ENCODE measurements around the gene ZNF598. TPM values are rescaled to one million over a fixed set of nuclear protein-coding genes. Genes with fewer than 3 reads are reported as not detected.

ZNF598 gene
- total and polyA plus RNA-seq, 12 donors = 9.5 to 25.3 (median 14.2) TPM

DNA sequence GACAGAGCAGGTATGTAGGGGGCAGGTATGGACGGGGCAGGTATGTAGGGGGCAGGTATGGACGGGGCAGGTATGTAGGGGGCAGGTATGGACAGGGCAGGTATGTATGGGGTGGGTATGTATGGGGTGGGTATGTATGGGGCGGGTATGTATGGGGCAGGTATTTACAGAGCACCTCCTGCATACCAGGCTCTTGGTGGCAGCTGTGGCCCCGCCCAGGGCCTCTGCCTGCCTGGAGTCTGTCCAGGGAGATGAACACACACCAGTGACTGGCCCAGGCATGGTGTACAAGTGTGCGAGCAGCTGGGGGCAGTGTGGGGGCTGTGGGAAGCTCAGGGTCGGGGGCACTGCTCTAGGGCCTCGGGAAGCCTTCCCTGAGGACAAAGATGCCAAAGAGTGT is 59.6 kb downstream of the ZNF598 start:
- H3K27ac ChIP-seq = peak overlapping the region; percentile 36 to 92 (median 78)
- ATAC-seq = peak; percentile 10 to 45 (median 16)
- TF ChIP-seq, protein P1, sequence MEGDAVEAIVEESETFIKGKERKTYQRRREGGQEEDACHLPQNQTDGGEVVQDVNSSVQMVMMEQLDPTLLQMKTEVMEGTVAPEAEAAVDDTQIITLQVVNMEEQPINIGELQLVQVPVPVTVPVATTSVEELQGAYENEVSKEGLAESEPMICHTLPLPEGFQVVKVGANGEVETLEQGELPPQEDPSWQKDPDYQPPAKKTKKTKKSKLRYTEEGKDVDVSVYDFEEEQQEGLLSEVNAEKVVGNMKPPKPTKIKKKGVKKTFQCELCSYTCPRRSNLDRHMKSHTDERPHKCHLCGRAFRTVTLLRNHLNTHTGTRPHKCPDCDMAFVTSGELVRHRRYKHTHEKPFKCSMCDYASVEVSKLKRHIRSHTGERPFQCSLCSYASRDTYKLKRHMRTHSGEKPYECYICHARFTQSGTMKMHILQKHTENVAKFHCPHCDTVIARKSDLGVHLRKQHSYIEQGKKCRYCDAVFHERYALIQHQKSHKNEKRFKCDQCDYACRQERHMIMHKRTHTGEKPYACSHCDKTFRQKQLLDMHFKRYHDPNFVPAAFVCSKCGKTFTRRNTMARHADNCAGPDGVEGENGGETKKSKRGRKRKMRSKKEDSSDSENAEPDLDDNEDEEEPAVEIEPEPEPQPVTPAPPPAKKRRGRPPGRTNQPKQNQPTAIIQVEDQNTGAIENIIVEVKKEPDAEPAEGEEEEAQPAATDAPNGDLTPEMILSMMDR (IDR thresholded peaks at IDR 0.05) = no peak
- peaks cover 0 to 5% (median 0%) of the 10 kb centered on the region in 9 donors for H3K36me3 ChIP-seq
- intact Hi-C loops (cut with DNase I) = no loop called here
- DNase-seq = no peak
- H3K4me3 ChIP-seq = no peak overlapping the region
- no peaks in the 10 kb centered on the region for H3K9me3 ChIP-seq
- H3K4me1 ChIP-seq = peaks cover 0 to 41% (median 12%) of the 10 kb centered on the region in 9 donors
- H3K27me3 ChIP-seq = no peaks in the 10 kb centered on the region
- 51 to 58% methylated on average over 7 of the region's 7 CpGs for WGBS, 2 donors

DNA sequence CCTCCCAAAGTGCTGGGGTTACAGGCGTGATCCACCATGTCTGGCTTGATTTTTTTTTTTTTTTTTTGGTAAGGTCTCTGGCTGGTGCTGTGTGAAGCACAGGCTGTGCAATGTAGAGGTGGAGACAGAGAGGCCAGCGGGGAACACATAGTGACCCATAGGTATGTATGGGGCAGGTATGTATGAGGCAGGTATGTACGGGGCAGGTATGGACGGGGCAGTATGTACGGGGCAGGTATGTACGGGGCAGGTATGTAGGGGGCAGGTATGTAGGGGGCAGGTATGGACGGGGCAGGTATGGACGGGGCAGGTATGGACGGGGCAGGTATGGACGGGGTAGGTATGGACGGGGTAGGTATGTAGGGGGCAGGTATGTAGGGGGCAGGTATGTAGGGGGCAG is 60.1 kb downstream of the ZNF598 start:
- Histone ChIP-seq H3K36me3 (peaks cover 0 to 7% (median 0%) of the 10 kb centered on the region in 9 donors), H3K4me3 (no peak overlapping the region), H3K27me3 (no peaks in the 10 kb centered on the region), H3K27ac (no peak overlapping the region), H3K4me1 (peaks cover 0 to 37% (median 12%) of the 10 kb centered on the region in 9 donors), H3K9me3 (no peaks in the 10 kb centered on the region)
- DNase-seq (no peak), ATAC-seq (no peak)
- intact Hi-C loops (cut with DNase I) = no loop called here
- TF ChIP-seq, protein P1 (IDR thresholded peaks at IDR 0.05) = no peak
- WGBS, 2 donors = 93 to 95% methylated on average over 9 to 11 of the region's 11 CpGs

Other genes starting within 250 kb of the ZNF598 start
Only the 30 nearest of the 33 such genes appear.
- 10 to 100 TPM; 57.8 to 94.9 (median 76.2) TPM for gene MRPS34, start 236.7 kb downstream of the ZNF598 start, total RNA-seq
- 100 to 1,000 TPM in 1 of 2 donors, 10 to 100 TPM in 1; 84.7 to 141 TPM for gene MRPS34, start 236.7 kb downstream of the ZNF598 start, polyA plus RNA-seq
- gene SPSB3, start 227.2 kb downstream of the ZNF598 start, total RNA-seq = 10 to 100 TPM; 25.1 to 52.4 (median 27.1) TPM
- gene SPSB3, start 227.2 kb downstream of the ZNF598 start, polyA plus RNA-seq = 10 to 100 TPM; 52.0 to 97.7 TPM
- 10 to 100 TPM; 24.1 to 35.3 (median 28.7) TPM for gene NUBP2, start 226.9 kb downstream of the ZNF598 start, total RNA-seq
- 10 to 100 TPM; 40.5 to 74.1 TPM for gene NUBP2, start 226.9 kb downstream of the ZNF598 start, polyA plus RNA-seq
- gene IGFALS, start 216.1 kb downstream of the ZNF598 start, total RNA-seq = under 1 TPM in 4 of 10 donors, not detected in 6; 0.11 to 0.37 (median 0.13) TPM
- gene IGFALS, start 216.1 kb downstream of the ZNF598 start, polyA plus RNA-seq = under 1 TPM; 0.04 to 0.59 TPM
- gene HAGH, start 183.0 kb downstream of the ZNF598 start, total RNA-seq = 100 to 1,000 TPM; 115 to 179 (median 161) TPM
- 100 to 1,000 TPM; 146 to 172 TPM for gene HAGH, start 183.0 kb downstream of the ZNF598 start, polyA plus RNA-seq
- gene FAHD1, start 182.6 kb downstream of the ZNF598 start, total RNA-seq = 10 to 100 TPM; 16.2 to 47.6 (median 28.6) TPM
- gene FAHD1, start 182.6 kb downstream of the ZNF598 start, polyA plus RNA-seq = 10 to 100 TPM; 31.8 to 32.3 TPM
- gene MEIOB, start 137.7 kb downstream of the ZNF598 start, total RNA-seq = not detected
- not detected for gene MEIOB, start 137.7 kb downstream of the ZNF598 start, polyA plus RNA-seq
- gene HS3ST6, start 91.4 kb downstream of the ZNF598 start, total RNA-seq = not detected
- under 1 TPM in 1 of 2 donors, not detected in 1; 0.03 TPM for gene HS3ST6, start 91.4 kb downstream of the ZNF598 start, polyA plus RNA-seq
- 10 to 100 TPM; 24.6 to 53.7 (median 34.3) TPM for gene MSRB1, start 66.6 kb downstream of the ZNF598 start, total RNA-seq
- gene MSRB1, start 66.6 kb downstream of the ZNF598 start, polyA plus RNA-seq = 10 to 100 TPM; 41.4 to 82.2 TPM
- 100 to 1,000 TPM; 173 to 282 (median 254) TPM for gene RPL3L, start 55.1 kb downstream of the ZNF598 start, total RNA-seq
- 100 to 1,000 TPM; 124 to 164 TPM for gene RPL3L, start 55.1 kb downstream of the ZNF598 start, polyA plus RNA-seq
- 100 to 1,000 TPM; 375 to 755 (median 559) TPM for gene NDUFB10, start 50.3 kb downstream of the ZNF598 start, total RNA-seq
- 1,000 to 10,000 TPM in 1 of 2 donors, 100 to 1,000 TPM in 1; 824 to 1,046 TPM for gene NDUFB10, start 50.3 kb downstream of the ZNF598 start, polyA plus RNA-seq
- gene RPS2, start 45.0 kb downstream of the ZNF598 start, total RNA-seq = 1,000 to 10,000 TPM in 3 of 10 donors, 100 to 1,000 TPM in 7; 691 to 1,555 (median 813) TPM
- gene RPS2, start 45.0 kb downstream of the ZNF598 start, polyA plus RNA-seq = 1,000 to 10,000 TPM; 1,955 to 3,593 TPM
- gene RNF151, start 43.0 kb downstream of the ZNF598 start, total RNA-seq = not detected
- gene RNF151, start 43.0 kb downstream of the ZNF598 start, polyA plus RNA-seq = not detected
- gene TBL3, start 37.8 kb downstream of the ZNF598 start, total RNA-seq = 10 to 100 TPM; 18.5 to 26.7 (median 21.9) TPM
- 10 to 100 TPM; 57.4 to 71.1 TPM for gene TBL3, start 37.8 kb downstream of the ZNF598 start, polyA plus RNA-seq
- gene NOXO1, start 28.4 kb downstream of the ZNF598 start, total RNA-seq = not detected
- under 1 TPM; 0.09 to 0.29 TPM for gene NOXO1, start 28.4 kb downstream of the ZNF598 start, polyA plus RNA-seq
- 10 to 100 TPM; 14.7 to 30.2 (median 24.5) TPM for gene GFER, start 25.6 kb downstream of the ZNF598 start, total RNA-seq
- gene GFER, start 25.6 kb downstream of the ZNF598 start, polyA plus RNA-seq = 10 to 100 TPM; 37.5 to 65.6 TPM
- gene SYNGR3, start 19.9 kb downstream of the ZNF598 start, total RNA-seq = under 1 TPM in 8 of 10 donors, not detected in 2; 0.15 to 0.62 (median 0.28) TPM
- 1 to 10 TPM in 1 of 2 donors, under 1 TPM in 1; 0.51 to 2.5 TPM for gene SYNGR3, start 19.9 kb downstream of the ZNF598 start, polyA plus RNA-seq
- gene NPW, start 10.0 kb upstream of the ZNF598 start, total RNA-seq = under 1 TPM in 1 of 10 donors, not detected in 9; 0.39 TPM
- under 1 TPM in 1 of 2 donors, not detected in 1; 0.54 TPM for gene NPW, start 10.0 kb upstream of the ZNF598 start, polyA plus RNA-seq
- gene NHERF2, start 17.1 kb upstream of the ZNF598 start, total RNA-seq = 100 to 1,000 TPM in 9 of 10 donors, 10 to 100 TPM in 1; 94.3 to 429 (median 146) TPM
- 100 to 1,000 TPM; 314 to 640 TPM for gene NHERF2, start 17.1 kb upstream of the ZNF598 start, polyA plus RNA-seq
- 10 to 100 TPM in 8 of 10 donors, 1 to 10 TPM in 2; 9.8 to 24.9 (median 12.3) TPM for gene NTHL1, start 38.0 kb upstream of the ZNF598 start, total RNA-seq
- 10 to 100 TPM; 16.1 to 51.9 TPM for gene NTHL1, start 38.0 kb upstream of the ZNF598 start, polyA plus RNA-seq
- 10 to 100 TPM; 54.7 to 87.0 (median 71.5) TPM for gene TSC2, start 38.2 kb upstream of the ZNF598 start, total RNA-seq
- 10 to 100 TPM; 28.8 to 83.3 TPM for gene TSC2, start 38.2 kb upstream of the ZNF598 start, polyA plus RNA-seq
- 100 to 1,000 TPM in 6 of 10 donors, 10 to 100 TPM in 4; 79.3 to 122 (median 104) TPM for gene PKD1, start 126.1 kb upstream of the ZNF598 start, total RNA-seq
- 100 to 1,000 TPM in 1 of 2 donors, 10 to 100 TPM in 1; 76.7 to 114 TPM for gene PKD1, start 126.1 kb upstream of the ZNF598 start, polyA plus RNA-seq
- gene RAB26, start 138.8 kb upstream of the ZNF598 start, total RNA-seq = 1 to 10 TPM in 8 of 10 donors, under 1 TPM in 2; 0.74 to 4.3 (median 1.6) TPM
- gene RAB26, start 138.8 kb upstream of the ZNF598 start, polyA plus RNA-seq = 1 to 10 TPM in 1 of 2 donors, under 1 TPM in 1; 0.26 to 6.4 TPM
- 10 to 100 TPM; 16.9 to 44.9 (median 23.8) TPM for gene TRAF7, start 146.0 kb upstream of the ZNF598 start, total RNA-seq
- 10 to 100 TPM; 14.6 to 28.2 TPM for gene TRAF7, start 146.0 kb upstream of the ZNF598 start, polyA plus RNA-seq
- gene CASKIN1, start 186.8 kb upstream of the ZNF598 start, total RNA-seq = 1 to 10 TPM in 5 of 10 donors, under 1 TPM in 5; 0.24 to 6.0 (median 1.1) TPM
- gene CASKIN1, start 186.8 kb upstream of the ZNF598 start, polyA plus RNA-seq = 1 to 10 TPM in 1 of 2 donors, under 1 TPM in 1; 0.33 to 3.4 TPM
- gene MLST8, start 195.6 kb upstream of the ZNF598 start, total RNA-seq = 10 to 100 TPM; 19.3 to 28.8 (median 23.6) TPM
- gene MLST8, start 195.6 kb upstream of the ZNF598 start, polyA plus RNA-seq = 10 to 100 TPM; 38.8 to 43.1 TPM
- 10 to 100 TPM in 1 of 10 donors, 1 to 10 TPM in 9; 4.3 to 15.6 (median 7.2) TPM for gene BRICD5, start 201.0 kb upstream of the ZNF598 start, total RNA-seq
- 10 to 100 TPM; 14.7 to 31.7 TPM for gene BRICD5, start 201.0 kb upstream of the ZNF598 start, polyA plus RNA-seq
- gene PGP, start 205.0 kb upstream of the ZNF598 start, total RNA-seq = 10 to 100 TPM; 21.1 to 48.3 (median 25.7) TPM
- gene PGP, start 205.0 kb upstream of the ZNF598 start, polyA plus RNA-seq = 10 to 100 TPM; 31.3 to 33.1 TPM
- gene E4F1, start 213.8 kb upstream of the ZNF598 start, total RNA-seq = 10 to 100 TPM in 7 of 10 donors, 1 to 10 TPM in 3; 8.4 to 16.3 (median 10.7) TPM
- 10 to 100 TPM; 22.0 to 34.8 TPM for gene E4F1, start 213.8 kb upstream of the ZNF598 start, polyA plus RNA-seq
- gene DNASE1L2, start 226.6 kb upstream of the ZNF598 start, total RNA-seq = under 1 TPM in 9 of 10 donors, not detected in 1; 0.15 to 0.44 (median 0.30) TPM
- 1 to 10 TPM in 1 of 2 donors, under 1 TPM in 1; 0.49 to 1.2 TPM for gene DNASE1L2, start 226.6 kb upstream of the ZNF598 start, polyA plus RNA-seq

Data from heart right ventricle (tissue), 16 donors.